ENCODE measurements around the gene GOSR2.
"Not testable (repeated sequence)": the region's sequence is repeated elsewhere in the genome, so short reads cannot be mapped to it uniquely, and the experiment has no call there.

The GOSR2 gene

GRCh38 chr17:46930051-46930450 lies 7.1 kb downstream of the GOSR2 start:
- DNase-seq (ENCODE audit: low read depth): no peak

- DNase-seq (ENCODE audit: low read depth): no peak
Measured at GRCh38 chr17:46931596-46931995, 8.6 kb downstream of the GOSR2 start.

GRCh38 chr17:46935658-46936266 lies 12.8 kb downstream of the GOSR2 start:
- no peak for DNase-seq (ENCODE audit: low read depth)

GRCh38 chr17:46940692-46941404 lies 17.9 kb downstream of the GOSR2 start:
- DNase-seq (ENCODE audit: low read depth): no peak

- DNase-seq (ENCODE audit: low read depth): no peak
Measured at GRCh38 chr17:46942441-46943217, 19.7 kb downstream of the GOSR2 start.

GRCh38 chr17:46943218-46943500 lies 20.2 kb downstream of the GOSR2 start:
- DNase-seq (ENCODE audit: low read depth): no peak

GRCh38 chr17:46943501-46944393 lies 20.8 kb downstream of the GOSR2 start:
- DNase-seq (ENCODE audit: low read depth): no peak

- DNase-seq (ENCODE audit: low read depth): no peak
Measured at GRCh38 chr17:46944931-46945330, 22.0 kb downstream of the GOSR2 start.

GRCh38 chr17:46947216-46947615 lies 24.3 kb downstream of the GOSR2 start:
- no peak for DNase-seq (ENCODE audit: low read depth)

- no peak for DNase-seq (ENCODE audit: low read depth)
Measured at GRCh38 chr17:46948544-46948943, 25.6 kb downstream of the GOSR2 start.

GRCh38 chr17:46949291-46950174 lies 26.6 kb downstream of the GOSR2 start:
- no peak for DNase-seq (ENCODE audit: low read depth)

- no peak for DNase-seq (ENCODE audit: low read depth)
Measured at GRCh38 chr17:46950342-46950996, 27.5 kb downstream of the GOSR2 start.

GRCh38 chr17:46950997-46951621 lies 28.1 kb downstream of the GOSR2 start:
- DNase-seq (ENCODE audit: low read depth): no peak

- no peak for DNase-seq (ENCODE audit: low read depth)
Measured at GRCh38 chr17:46951706-46952105, 28.7 kb downstream of the GOSR2 start.

- DNase-seq (ENCODE audit: low read depth): no peak
Measured at GRCh38 chr17:46952115-46952514, 29.2 kb downstream of the GOSR2 start.

GRCh38 chr17:46953191-46953590 lies 30.2 kb downstream of the GOSR2 start:
- not testable (repeated sequence) for DNase-seq (ENCODE audit: low read depth)

GRCh38 chr17:46958041-46958591 lies 35.2 kb downstream of the GOSR2 start:
- no peak for DNase-seq (ENCODE audit: low read depth)

- DNase-seq (ENCODE audit: low read depth): no peak
Measured at GRCh38 chr17:46960152-46960551, 37.2 kb downstream of the GOSR2 start.

GRCh38 chr17:46962374-46962790 lies 39.4 kb downstream of the GOSR2 start:
- no peak for DNase-seq (ENCODE audit: low read depth)

- no peak for DNase-seq (ENCODE audit: low read depth)
Measured at GRCh38 chr17:46963571-46963970, 40.6 kb downstream of the GOSR2 start.

All from stimulated activated CD8-positive, alpha-beta memory T cell treated with anti-CD3 and anti-CD28 coated beads, Interleukin-15, amount 100 ng/mL, for 24 hours (primary cell).